B cell (primary cell): ENCODE measurements around the gene PRKN.
A peak's percentile ranks its signal among the peaks of the same experiment; 100 is the strongest.

Experiments
- EZH2 ChIP-seq: IDR thresholded peaks from 2 replicates; pipeline ENCODE4 v1.6.1; 2012; ENCODE audit warnings: borderline replicate concordance, low read depth, mild to moderate bottlenecking, moderate library complexity, low read length; ENCODE audit not compliant: insufficient read depth, poor library complexity, severe bottlenecking
- TF ChIP-seq, protein P1 (sequence below): fragments of 200-600 bp; IDR thresholded peaks from one replicate; pipeline ENCODE4 v1.8.0; 2022; ENCODE audit warnings: antibody characterized with exemption, mild to moderate bottlenecking

DNA sequence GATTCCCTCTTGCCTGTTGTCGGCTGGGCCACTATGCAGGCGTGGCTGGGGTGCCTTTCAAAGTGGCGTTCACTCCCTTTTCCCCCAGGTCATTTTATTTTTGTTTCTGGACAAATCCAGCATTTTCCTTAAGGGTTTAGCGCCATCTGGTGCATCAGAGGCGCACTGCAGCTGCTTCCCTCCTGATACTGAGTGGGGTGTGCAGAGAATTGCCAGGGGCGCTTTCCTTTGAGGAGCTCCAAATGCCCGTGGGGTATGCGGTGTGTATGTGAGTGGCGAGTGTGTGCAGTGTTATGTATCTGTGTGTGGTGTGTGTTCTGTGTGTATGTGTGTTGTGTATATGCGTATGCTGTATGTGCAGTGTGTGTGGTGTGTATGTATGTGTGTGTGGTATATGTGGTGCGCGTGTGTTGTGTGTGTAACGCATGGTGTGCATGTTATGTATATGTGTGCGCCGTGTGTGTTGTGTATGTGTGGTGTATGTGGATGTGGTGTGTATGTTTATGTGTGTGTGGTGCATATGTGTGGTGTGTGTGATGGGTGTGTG is 1353.6 kb downstream of the PRKN start:
- no peak for TF ChIP-seq EZH2
- TF ChIP-seq, protein P1, sequence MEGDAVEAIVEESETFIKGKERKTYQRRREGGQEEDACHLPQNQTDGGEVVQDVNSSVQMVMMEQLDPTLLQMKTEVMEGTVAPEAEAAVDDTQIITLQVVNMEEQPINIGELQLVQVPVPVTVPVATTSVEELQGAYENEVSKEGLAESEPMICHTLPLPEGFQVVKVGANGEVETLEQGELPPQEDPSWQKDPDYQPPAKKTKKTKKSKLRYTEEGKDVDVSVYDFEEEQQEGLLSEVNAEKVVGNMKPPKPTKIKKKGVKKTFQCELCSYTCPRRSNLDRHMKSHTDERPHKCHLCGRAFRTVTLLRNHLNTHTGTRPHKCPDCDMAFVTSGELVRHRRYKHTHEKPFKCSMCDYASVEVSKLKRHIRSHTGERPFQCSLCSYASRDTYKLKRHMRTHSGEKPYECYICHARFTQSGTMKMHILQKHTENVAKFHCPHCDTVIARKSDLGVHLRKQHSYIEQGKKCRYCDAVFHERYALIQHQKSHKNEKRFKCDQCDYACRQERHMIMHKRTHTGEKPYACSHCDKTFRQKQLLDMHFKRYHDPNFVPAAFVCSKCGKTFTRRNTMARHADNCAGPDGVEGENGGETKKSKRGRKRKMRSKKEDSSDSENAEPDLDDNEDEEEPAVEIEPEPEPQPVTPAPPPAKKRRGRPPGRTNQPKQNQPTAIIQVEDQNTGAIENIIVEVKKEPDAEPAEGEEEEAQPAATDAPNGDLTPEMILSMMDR, result peak; percentile 90
